Renal pelvis (tissue), 4 donors: ENCODE data around the gene ARMC9. TPM values are rescaled to one million over a fixed set of nuclear protein-coding genes. Genes with fewer than 3 reads are reported as not detected.

Source experiments
- DNase-seq: peaks from one replicate; pipeline ENCODE4 v3.0.0-alpha.2; 2013
- polyA plus RNA-seq, 3 donors: library from polyadenylated mRNA; unstranded; fragments of 120-200 nt; gene quantifications; one replicate each; pipeline ENCODE4 v1.2.1, GENCODE V29; 2013; ENCODE audit not compliant: insufficient read length in 3 of 3

ARMC9 gene
- polyA plus RNA-seq, 3 donors: 27.3 to 30.6 (median 27.4) TPM

GRCh38 chr2:231308631-231309428 is 110.4 kb downstream of the ARMC9 start:
- DNase-seq: no peak

GRCh38 chr2:231312066-231312465 is 113.6 kb downstream of the ARMC9 start:
- no peak for DNase-seq

- no peak for DNase-seq
Observed at GRCh38 chr2:231315896-231316295, 117.5 kb downstream of the ARMC9 start.

- no peak for DNase-seq
Observed at GRCh38 chr2:231317579-231317978, 119.1 kb downstream of the ARMC9 start.

GRCh38 chr2:231318436-231318835 is 120.0 kb downstream of the ARMC9 start:
- no peak for DNase-seq

GRCh38 chr2:231318954-231319353 is 120.5 kb downstream of the ARMC9 start:
- no peak for DNase-seq

GRCh38 chr2:231319867-231320266 is 121.4 kb downstream of the ARMC9 start:
- no peak for DNase-seq

GRCh38 chr2:231321021-231321420 is 122.6 kb downstream of the ARMC9 start:
- no peak for DNase-seq

GRCh38 chr2:231321556-231322334 is 123.3 kb downstream of the ARMC9 start:
- no peak for DNase-seq

- no peak for DNase-seq
Observed at GRCh38 chr2:231323316-231323715, 124.9 kb downstream of the ARMC9 start.

GRCh38 chr2:231325826-231326225 is 127.4 kb downstream of the ARMC9 start:
- no peak for DNase-seq

GRCh38 chr2:231326404-231326803 is 128.0 kb downstream of the ARMC9 start:
- no peak for DNase-seq

- DNase-seq: no peak
Observed at GRCh38 chr2:231330311-231330710, 131.9 kb downstream of the ARMC9 start.

- no peak for DNase-seq
Observed at GRCh38 chr2:231331533-231331932, 133.1 kb downstream of the ARMC9 start.

- no peak for DNase-seq
Observed at GRCh38 chr2:231332388-231332787, 134.0 kb downstream of the ARMC9 start.

- no peak for DNase-seq
Observed at GRCh38 chr2:231332872-231333500, 134.6 kb downstream of the ARMC9 start.

GRCh38 chr2:231334179-231334930 is 135.9 kb downstream of the ARMC9 start:
- DNase-seq: no peak

- no peak for DNase-seq
Observed at GRCh38 chr2:231334981-231335380, 136.6 kb downstream of the ARMC9 start.

GRCh38 chr2:231335591-231335990 is 137.2 kb downstream of the ARMC9 start:
- DNase-seq: no peak

- no peak for DNase-seq
Observed at GRCh38 chr2:231336236-231336635, 137.8 kb downstream of the ARMC9 start.

GRCh38 chr2:231336700-231337099 is 138.3 kb downstream of the ARMC9 start:
- no peak for DNase-seq
